HG03520 (cell line): Measurements from ENCODE around the gene ASCC3.
A peak's percentile ranks its signal among the peaks of the same experiment; 100 is the strongest.
"Not testable (repeated sequence)": the region's sequence is repeated elsewhere in the genome, so short reads cannot be mapped to it uniquely, and the experiment has no call there.

ENCODE experiments used
- ATAC-seq: cut with Tn5 transposase; IDR thresholded peaks from one replicate; pipeline ENCODE4 v1.9.1; 2021; ENCODE audit warnings: mild to moderate bottlenecking, moderate library complexity; ENCODE audit not compliant: unreplicated experiment

The ASCC3 gene

GRCh38 chr6:100670056-100670455 lies 211.1 kb downstream of the ASCC3 start:
- ATAC-seq: no peak

GRCh38 chr6:100665041-100665380 lies 216.1 kb downstream of the ASCC3 start:
- peak; percentile 99 for ATAC-seq

GRCh38 chr6:100664274-100665040 lies 216.7 kb downstream of the ASCC3 start:
- ATAC-seq: peak; percentile 38

- ATAC-seq: no peak
Observed at GRCh38 chr6:100663219-100663863, 217.8 kb downstream of the ASCC3 start.

- no peak for ATAC-seq
Observed at GRCh38 chr6:100662264-100662663, 218.9 kb downstream of the ASCC3 start.

GRCh38 chr6:100658486-100658885 lies 222.6 kb downstream of the ASCC3 start:
- no peak for ATAC-seq

- no peak for ATAC-seq
Observed at GRCh38 chr6:100657678-100658330, 223.3 kb downstream of the ASCC3 start.

GRCh38 chr6:100641147-100641546 lies 240.0 kb downstream of the ASCC3 start:
- not testable (repeated sequence) for ATAC-seq

GRCh38 chr6:100633096-100633777 lies 247.9 kb downstream of the ASCC3 start:
- no peak for ATAC-seq

- ATAC-seq: no peak
Observed at GRCh38 chr6:100630536-100630935, 250.6 kb downstream of the ASCC3 start.

- ATAC-seq: no peak
Observed at GRCh38 chr6:100627911-100628758, 253.0 kb downstream of the ASCC3 start.

GRCh38 chr6:100626721-100627120 lies 254.4 kb downstream of the ASCC3 start:
- ATAC-seq: no peak

GRCh38 chr6:100622907-100623692 lies 258.0 kb downstream of the ASCC3 start:
- ATAC-seq: no peak

- ATAC-seq: no peak
Observed at GRCh38 chr6:100620085-100620840, 260.9 kb downstream of the ASCC3 start.

- ATAC-seq: no peak
Observed at GRCh38 chr6:100618351-100618671, 262.8 kb downstream of the ASCC3 start.

- no peak for ATAC-seq
Observed at GRCh38 chr6:100617633-100618350, 263.3 kb downstream of the ASCC3 start.

GRCh38 chr6:100614933-100615332 lies 266.2 kb downstream of the ASCC3 start:
- ATAC-seq: no peak

GRCh38 chr6:100614386-100614785 lies 266.7 kb downstream of the ASCC3 start:
- ATAC-seq: no peak

GRCh38 chr6:100613656-100614055 lies 267.5 kb downstream of the ASCC3 start:
- no peak for ATAC-seq
